PFSK-1 (cell line): ENCODE measurements around the gene PITPNM3.

Experiments
- FOXP2 ChIP-seq: optimal IDR thresholded peaks from 2 replicates; pipeline ENCODE3; 2011; ENCODE audit warnings: borderline replicate concordance, control low read depth, inconsistent platforms; ENCODE audit not compliant: insufficient read depth; ENCODE audit errors: extremely low read length, extremely low read depth
- POLR2AphosphoS5 ChIP-seq: IDR thresholded peaks from 2 replicates; pipeline ENCODE4 v1.6.1; 2012; ENCODE audit warnings: low read depth, mild to moderate bottlenecking, control low read depth, low read length, moderate library complexity
- REST ChIP-seq, 2 experiments: IDR thresholded peaks; 2 replicates each; pipeline versions ENCODE4 v1.6.1 to v1.8.0; 2011 to 2012; ENCODE audit warnings: low read depth in 2 of 2, low read length in 2 of 2, control low read depth in 1 of 2, inconsistent platforms in 1 of 2, mild to moderate bottlenecking in 1 of 2, moderate library complexity in 1 of 2; ENCODE audit not compliant: insufficient read depth in 1 of 2
- SIN3A ChIP-seq: IDR thresholded peaks from 2 replicates; pipeline ENCODE4 v1.6.1; 2012; ENCODE audit warnings: mild to moderate bottlenecking, low read length, moderate library complexity, borderline replicate concordance; ENCODE audit not compliant: insufficient read depth
- TAF1 ChIP-seq: IDR thresholded peaks from 2 replicates; pipeline ENCODE4 v1.6.1; 2012; ENCODE audit warnings: low read length, control low read depth, borderline replicate concordance; ENCODE audit not compliant: insufficient read depth

GRCh38 chr17:6560496-6560895 is 4.1 kb upstream of the PITPNM3 start:
- no peak for TF ChIP-seq POLR2AphosphoS5
- TF ChIP-seq SIN3A = no peak
- TF ChIP-seq REST (IDR thresholded peaks at IDR 0.05; ENCODE audit: insufficient read depth in 1 of 2, low read depth in 2 of 2, low read length in 2 of 2) = no peak
- TF ChIP-seq TAF1 = no peak
- TF ChIP-seq FOXP2 = no peak
